Stromal cell of bone marrow (primary cell): ENCODE results near the gene AQP12A.
"Not testable (repeated sequence)": the region's sequence is repeated elsewhere in the genome, so short reads cannot be mapped to it uniquely, and the experiment has no call there.

Experiments
- DNase-seq: peaks from one replicate; pipeline ENCODE4 v3.0.0-alpha.2; 2012; ENCODE audit warnings: low read depth

AQP12A gene

GRCh38 chr2:240659883-240660282 lies 31.8 kb upstream of the AQP12A start:
- not testable (repeated sequence) for DNase-seq

- no peak for DNase-seq
Measured at GRCh38 chr2:240662681-240663080, 29.0 kb upstream of the AQP12A start.

- DNase-seq = no peak
Measured at GRCh38 chr2:240663546-240664190, 28.0 kb upstream of the AQP12A start.

GRCh38 chr2:240664622-240665021 lies 27.0 kb upstream of the AQP12A start:
- DNase-seq = no peak

- no peak for DNase-seq
Measured at GRCh38 chr2:240670402-240670801, 21.3 kb upstream of the AQP12A start.

GRCh38 chr2:240670950-240671349 lies 20.7 kb upstream of the AQP12A start:
- DNase-seq = no peak

- no peak for DNase-seq
Measured at GRCh38 chr2:240672076-240672700, 19.5 kb upstream of the AQP12A start.

GRCh38 chr2:240672701-240673190 lies 18.9 kb upstream of the AQP12A start:
- DNase-seq = no peak

GRCh38 chr2:240674461-240675184 lies 17.0 kb upstream of the AQP12A start:
- not testable (repeated sequence) for DNase-seq

GRCh38 chr2:240675345-240675744 lies 16.3 kb upstream of the AQP12A start:
- not testable (repeated sequence) for DNase-seq

GRCh38 chr2:240678043-240678442 lies 13.6 kb upstream of the AQP12A start:
- not testable (repeated sequence) for DNase-seq

GRCh38 chr2:240678909-240679308 lies 12.8 kb upstream of the AQP12A start:
- not testable (repeated sequence) for DNase-seq

GRCh38 chr2:240680185-240680584 lies 11.5 kb upstream of the AQP12A start:
- DNase-seq = not testable (repeated sequence)

- DNase-seq = not testable (repeated sequence)
Measured at GRCh38 chr2:240682431-240683224, 9.0 kb upstream of the AQP12A start, which contains the start of gene AQP12B. Gene AQP12B (minus strand): TSS chr2:240682885. CDS start chr2:240682837, 48 bp downstream.

GRCh38 chr2:240683329-240683979 lies 8.2 kb upstream of the AQP12A start:
- DNase-seq = not testable (repeated sequence)

GRCh38 chr2:240683980-240684728 lies 7.5 kb upstream of the AQP12A start:
- not testable (repeated sequence) for DNase-seq

- DNase-seq = no peak
Measured at GRCh38 chr2:240685771-240686371, 5.8 kb upstream of the AQP12A start.

GRCh38 chr2:240686460-240686859 lies 5.2 kb upstream of the AQP12A start:
- DNase-seq = no peak

- no peak for DNase-seq
Measured at GRCh38 chr2:240687045-240687740, 4.5 kb upstream of the AQP12A start.
